Kidney capillary endothelial cell (primary cell): ENCODE data around the gene G6PD.
"Not testable (repeated sequence)": the region's sequence is repeated elsewhere in the genome, so short reads cannot be mapped to it uniquely, and the experiment has no call there.

Experiments
- DNase-seq: peaks from one replicate; pipeline ENCODE4 v3.0.0-alpha.2; 2018; ENCODE audit warnings: low spot score

G6PD gene

DNA sequence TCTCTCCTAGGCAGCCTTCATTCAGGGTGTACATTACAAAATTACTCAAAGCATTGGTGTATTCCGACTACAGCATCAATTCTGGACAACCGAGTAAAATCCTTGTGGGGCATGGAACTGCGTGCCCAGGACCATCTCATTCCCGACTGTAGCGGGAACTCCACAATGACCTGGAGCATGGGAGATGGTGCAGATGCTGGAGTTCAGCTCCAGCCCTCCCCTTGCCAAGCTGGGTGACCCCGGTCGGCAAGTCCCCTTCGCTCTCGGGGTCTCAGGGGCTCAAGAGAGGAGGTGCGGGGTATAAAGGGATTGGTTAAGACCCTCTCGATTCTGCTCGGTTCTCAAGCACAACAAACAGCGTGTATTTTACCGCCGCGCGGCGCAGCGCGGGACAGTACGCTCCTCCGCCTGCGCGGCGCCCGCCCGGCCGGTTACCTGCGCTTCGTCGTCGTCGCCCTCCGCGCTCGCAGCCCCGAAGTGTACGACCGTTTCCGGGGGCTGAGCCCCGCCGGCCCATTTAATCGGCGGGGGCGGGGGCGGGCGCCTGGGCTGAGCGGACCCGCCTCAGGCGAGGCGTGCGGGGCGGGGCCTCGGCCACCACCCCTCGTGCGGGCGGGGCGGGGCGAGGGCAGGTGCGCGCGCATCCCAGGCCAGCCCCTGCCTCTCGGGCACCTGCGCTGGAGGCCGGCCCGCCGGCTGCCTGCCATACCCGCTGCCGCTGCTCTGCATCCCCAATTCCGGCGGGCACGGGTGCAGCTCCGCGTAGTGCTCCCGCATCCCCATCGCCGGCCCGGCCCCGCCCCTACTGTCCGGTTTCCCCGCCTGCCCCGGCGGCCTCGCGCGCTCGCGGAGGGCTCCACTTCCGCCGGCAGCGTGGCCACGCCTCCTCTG, at the start of gene G6PD:
Gene G6PD (minus strand): TSS at position 493 of the 891 bp plus-strand sequence. CDS start 691 bp downstream, outside the sequence.
- DNase-seq: peak; percentile 30

- DNase-seq: no peak
These were observed 49.1 kb upstream of the G6PD start for GRCh38 chrX:154595559-154596249.

- no peak for DNase-seq
These were observed 47.8 kb upstream of the G6PD start for GRCh38 chrX:154594491-154594890.

DNA sequence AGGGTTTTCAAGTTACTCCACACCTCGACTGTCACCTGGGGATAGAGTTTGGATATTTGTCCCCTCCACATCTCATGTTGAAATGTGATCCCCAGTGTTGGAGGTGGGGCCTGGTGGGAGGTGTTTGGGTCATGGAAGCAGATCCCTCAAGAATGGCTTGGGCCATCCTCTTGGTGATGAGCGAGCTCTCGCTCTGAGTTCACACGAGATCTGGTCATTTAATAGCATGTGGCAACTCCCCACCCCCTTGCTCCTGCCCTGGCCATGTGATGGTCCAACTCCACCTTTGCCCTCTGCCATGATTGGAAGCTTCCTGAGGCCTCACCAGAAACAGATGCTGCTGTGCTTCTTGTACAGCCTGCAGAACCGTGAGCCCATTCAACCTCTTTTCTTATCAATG, 46.6 kb upstream of the G6PD start:
- no peak for DNase-seq

GRCh38 chrX:154592505-154592904, 45.9 kb upstream of the G6PD start:
- no peak for DNase-seq

DNA sequence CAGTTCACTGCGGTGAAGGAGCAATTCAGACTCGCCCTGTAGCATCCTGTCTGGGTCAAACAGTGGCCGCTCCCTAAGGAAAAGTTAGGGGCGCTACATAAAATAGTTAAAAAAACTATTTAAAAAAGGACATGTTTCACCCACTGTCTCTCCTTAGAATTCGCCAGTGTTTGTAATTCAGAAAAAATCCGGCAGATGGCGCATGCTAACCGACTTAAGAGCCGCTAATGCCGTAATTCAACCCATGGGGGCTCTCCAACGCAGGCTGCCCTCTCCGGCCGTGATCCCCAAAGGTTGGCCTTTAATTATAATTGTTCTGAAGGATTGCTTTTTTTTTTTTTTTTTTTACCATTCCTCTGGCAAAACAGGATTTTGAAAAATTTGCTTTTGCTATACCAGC, 43.8 kb upstream of the G6PD start:
- DNase-seq: not testable (repeated sequence)

- not testable (repeated sequence) for DNase-seq
These were observed 38.0 kb upstream of the G6PD start, which contains the start of gene CTAG1A for GRCh38 chrX:154584585-154585183. Gene CTAG1A (plus strand): TSS chrX:154585133. CDS start chrX:154585207, 74 bp downstream.

GRCh38 chrX:154582994-154583393, 36.3 kb upstream of the G6PD start:
- DNase-seq: not testable (repeated sequence)

DNA sequence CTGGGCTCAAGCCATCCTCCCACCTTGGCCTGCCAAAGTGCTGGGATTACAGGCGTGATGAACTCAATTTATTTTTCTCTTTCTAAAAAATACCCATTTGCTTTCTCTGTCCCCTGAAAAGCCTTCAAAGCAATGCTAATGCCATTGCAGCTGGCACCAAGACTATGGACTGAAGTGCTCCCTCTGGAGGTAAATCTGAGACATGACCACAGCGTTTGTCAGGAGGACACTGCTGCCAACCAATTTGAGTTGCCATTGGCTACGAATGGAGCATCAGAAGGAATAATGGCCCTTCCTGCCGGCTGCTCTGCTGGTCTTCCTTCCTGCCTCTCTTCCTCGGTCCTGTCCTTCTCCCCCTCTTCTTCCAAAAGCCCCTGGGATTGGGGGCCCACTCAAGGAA, 28.4 kb upstream of the G6PD start:
- DNase-seq: not testable (repeated sequence)

DNA sequence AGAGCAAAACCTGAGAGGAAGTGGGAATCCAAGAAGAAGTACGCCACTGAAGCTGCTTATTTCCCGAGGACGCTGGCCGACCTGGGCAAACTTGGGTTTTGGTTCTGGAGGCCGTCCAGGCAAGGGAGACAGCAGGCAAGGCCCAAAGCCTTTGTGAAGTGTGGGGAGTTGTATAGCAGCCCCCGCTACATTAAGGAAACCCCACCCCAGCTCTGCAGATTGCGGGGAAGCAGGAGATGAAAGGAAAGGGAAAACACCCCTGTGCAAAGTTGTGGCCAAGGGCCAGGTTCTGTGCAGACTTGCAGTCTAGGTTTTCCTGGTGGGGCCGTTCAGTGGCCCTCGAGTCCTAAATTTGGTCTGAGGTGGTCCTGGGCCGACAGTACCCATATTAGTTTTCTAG, 26.4 kb upstream of the G6PD start:
- DNase-seq: not testable (repeated sequence)

DNA sequence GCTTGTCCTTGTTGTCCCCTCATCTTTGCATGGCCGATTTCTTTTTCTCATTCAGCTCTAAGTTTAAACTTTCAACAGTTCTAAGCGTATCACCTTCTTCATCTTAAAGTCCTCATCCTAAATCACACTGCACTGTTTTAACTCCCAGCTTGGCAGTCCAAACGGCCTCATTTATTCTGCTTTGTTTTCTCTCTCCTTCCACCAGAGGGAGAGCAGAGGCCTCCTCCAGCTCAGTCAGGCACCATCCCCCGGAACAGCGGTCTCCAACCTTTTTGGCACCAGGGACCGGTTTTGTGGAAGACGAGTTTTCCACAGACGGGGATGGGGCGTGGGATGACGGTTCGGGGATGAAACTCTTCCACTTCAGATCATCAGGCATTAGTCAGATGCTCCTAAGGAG, 23.7 kb upstream of the G6PD start:
- DNase-seq: not testable (repeated sequence)

GRCh38 chrX:154562295-154562694, 15.6 kb upstream of the G6PD start:
- DNase-seq: not testable (repeated sequence)

DNA sequence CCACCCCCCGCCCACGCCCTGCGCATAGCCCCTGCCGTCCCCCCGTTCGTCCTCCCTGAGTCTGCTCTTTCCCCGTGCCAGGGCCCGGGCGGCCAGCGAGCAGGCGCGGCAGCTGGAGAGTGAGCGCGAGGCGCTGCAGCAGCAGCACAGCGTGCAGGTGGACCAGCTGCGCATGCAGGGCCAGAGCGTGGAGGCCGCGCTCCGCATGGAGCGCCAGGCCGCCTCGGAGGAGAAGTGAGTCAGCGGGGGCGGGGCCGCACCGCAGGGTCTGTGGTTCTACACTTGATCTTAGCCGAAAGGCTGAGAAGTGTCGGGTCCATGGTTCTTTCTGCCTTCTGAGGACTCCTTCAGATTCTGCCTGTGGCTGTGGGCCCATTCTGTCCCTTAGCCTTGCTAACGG, 13.7 kb upstream of the G6PD start:
- not testable (repeated sequence) for DNase-seq

DNA sequence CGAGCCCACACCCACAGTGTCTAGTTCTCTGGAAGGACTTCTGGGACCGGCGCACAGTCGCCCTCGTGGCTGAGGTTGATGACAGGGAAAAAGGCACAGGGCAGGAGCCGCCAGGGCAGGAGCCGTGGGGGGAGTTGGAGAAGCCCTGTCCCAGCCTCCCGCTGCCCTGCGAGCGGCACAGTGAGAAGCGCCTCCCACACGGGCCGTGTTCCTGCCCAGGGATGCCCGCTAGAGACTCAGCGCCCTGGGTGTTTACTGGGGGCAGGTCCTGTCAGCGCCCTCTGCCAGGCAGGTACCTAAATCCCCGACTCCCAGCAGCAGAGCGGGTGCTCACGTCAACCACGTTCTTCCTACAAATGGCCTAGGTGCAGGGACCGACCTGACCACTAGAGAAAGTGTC, 12.2 kb upstream of the G6PD start:
- not testable (repeated sequence) for DNase-seq

DNA sequence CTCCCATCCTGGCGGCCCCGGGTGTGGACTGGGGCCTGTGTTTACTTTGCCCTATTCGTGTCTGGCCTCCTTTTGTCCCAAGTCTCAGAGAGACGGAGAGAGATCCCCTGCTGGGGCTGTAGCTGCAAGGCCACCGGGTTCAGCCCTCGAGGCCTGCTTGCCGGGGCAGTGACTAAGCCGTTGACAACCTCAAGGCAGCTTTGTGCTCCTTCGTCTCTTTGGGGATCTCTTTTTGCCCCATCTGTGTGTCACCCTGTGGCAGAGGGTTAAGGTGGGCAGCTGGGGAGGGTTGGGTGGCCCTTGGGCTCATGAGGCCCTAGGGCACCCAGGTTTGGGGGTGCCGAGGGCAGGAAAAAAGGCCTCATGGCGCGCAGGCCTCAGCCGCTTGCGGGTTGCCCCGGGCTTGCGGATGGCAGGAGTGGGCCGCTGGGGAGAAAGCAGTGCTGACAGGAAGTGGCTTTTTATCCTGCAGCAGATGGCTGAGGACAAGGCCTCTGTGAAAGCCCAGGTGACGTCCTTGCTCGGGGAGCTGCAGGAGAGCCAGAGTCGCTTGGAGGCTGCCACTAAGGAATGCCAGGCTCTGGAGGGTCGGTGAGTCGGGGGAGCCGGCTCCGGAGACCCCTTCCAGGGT, 11.5 kb upstream of the G6PD start:
- DNase-seq: not testable (repeated sequence)

DNA sequence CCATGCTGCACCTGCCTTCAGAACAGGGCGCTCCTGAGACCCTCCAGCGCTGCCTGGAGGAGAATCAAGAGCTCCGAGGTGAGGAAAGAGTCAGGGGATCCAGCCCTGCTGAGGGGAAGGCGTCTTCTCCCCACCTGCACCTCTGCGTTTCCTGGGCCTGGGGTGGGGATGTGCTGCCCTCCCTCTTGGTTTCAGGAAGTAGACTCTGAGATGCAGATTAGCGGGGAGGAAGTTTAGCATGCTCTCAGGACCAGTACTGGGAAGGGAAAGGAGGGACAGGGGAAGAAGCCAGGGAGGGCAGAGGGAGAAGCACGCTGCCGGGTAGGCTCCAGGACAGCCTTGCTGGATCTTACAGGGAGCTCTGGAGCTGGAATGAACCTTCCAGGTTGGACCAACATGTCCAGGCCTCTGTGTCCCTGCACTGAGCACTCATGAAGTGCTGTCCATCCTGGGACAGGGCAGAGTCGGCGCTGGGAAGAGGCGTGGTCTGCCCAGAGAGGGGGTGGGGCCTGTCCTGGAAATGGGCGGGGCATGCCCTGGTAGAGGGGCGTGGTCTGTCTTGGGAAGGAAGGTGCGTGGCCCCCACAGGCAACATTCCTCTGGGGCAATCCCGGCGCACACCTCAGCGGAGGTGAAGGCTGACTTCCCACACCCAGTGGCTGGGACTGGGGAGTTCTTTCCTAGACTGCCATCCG, 5.6 kb upstream of the G6PD start:
- DNase-seq: not testable (repeated sequence)

- no peak for DNase-seq
These were observed 3.1 kb upstream of the G6PD start for GRCh38 chrX:154549766-154550165.

DNA sequence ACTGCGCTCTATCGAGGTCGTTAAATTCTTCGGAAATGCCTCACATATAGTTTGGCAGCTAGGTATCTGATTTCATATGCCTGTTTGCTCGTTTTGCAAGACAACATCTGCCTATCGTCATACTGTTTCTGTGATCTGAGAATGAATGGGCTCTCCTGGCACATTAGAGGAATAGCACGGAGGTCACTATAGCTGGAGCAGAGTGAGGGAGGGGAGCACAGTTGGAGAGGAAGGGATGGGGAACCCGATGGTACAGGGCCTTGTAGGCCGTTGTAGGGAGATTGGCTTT, 1.3 kb upstream of the G6PD start:
- no peak for DNase-seq

- peak; percentile 69 for DNase-seq
These were observed 790 bp upstream of the G6PD start, which contains the start of gene IKBKG for GRCh38 chrX:154547245-154548027. Gene IKBKG (plus strand): TSS chrX:154547620. CDS start chrX:154552003, 4,383 bp downstream.

DNA sequence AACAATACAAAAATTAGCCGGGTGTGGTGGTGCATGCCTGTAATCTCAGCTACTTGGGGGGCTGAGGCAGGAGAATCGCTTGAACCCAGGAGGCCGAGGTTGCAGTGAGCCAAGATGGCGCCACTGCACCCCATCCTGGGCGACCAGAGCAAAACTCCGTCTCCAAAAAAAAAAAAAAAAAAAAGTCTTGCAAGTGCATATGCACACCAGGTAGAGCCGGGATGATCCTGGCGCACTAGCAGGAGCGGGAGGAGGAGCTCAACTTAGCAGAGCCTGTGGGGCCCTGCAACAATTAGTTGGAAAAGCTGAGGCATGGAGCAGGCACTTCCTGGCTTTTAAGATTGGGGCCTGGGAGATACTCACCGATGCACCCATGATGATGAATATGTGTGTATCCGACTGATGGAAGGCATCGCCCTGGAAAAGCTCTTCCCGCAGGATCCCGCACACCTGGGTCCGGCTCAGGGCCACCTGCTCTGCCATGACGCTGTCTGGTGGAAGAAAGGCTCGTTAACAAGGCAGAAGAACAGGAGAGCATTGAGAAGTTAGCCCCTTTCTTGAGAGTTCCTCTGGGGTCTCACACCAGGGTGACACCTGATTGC, 872 bp downstream of the G6PD start:
- no peak for DNase-seq
